ENCODE data around the gene VAV1. TPM values are rescaled to one million over a fixed set of nuclear protein-coding genes. Genes with fewer than 3 reads are reported as not detected.
"Not testable (repeated sequence)": the region's sequence is repeated elsewhere in the genome, so short reads cannot be mapped to it uniquely, and the experiment has no call there.

Gene VAV1
- total and polyA plus RNA-seq, 2 donors (not counting 3 experiments of a cell fraction or from before 2014, with no cell fraction given): not detected

GRCh38 chr19:6828698-6829633 lies 56.5 kb downstream of the VAV1 start:
- no peaks in the 10 kb centered on the region for H3K79me2 ChIP-seq (ENCODE audit: control insufficient read depth, insufficient read depth, low read length)
- no peaks in the 10 kb centered on the region for H3K36me3 ChIP-seq (ENCODE audit: control insufficient read depth in 2 of 2, extremely low read depth in 1 of 2, insufficient read depth in 2 of 2, low read length in 2 of 2)
- no peak overlapping the region for H3K27ac ChIP-seq (ENCODE audit: insufficient read depth, low read depth, low read length)
- no peak overlapping the region for H3K4me2 ChIP-seq (ENCODE audit: insufficient read depth, low read length)
- ChIA-PET POLR2A (no interaction called here), CTCF (no interaction called here)
- FAIRE-seq: no peak
- no peak overlapping the region for H3K4me3 ChIP-seq (replicated peaks in 1 of 3; ENCODE audit: insufficient read depth in 1 of 3, low read depth in 1 of 3, low read length in 3 of 3)
- intact Hi-C loops (cut with micrococcal nuclease) (no loop called here), dilution Hi-C loops (cut with MboI; ENCODE audit: extremely low pct_ligation_motif_present, low sequenced_read_pairs) (no loop called here)
- no peaks in the 10 kb centered on the region for H3K9me1 ChIP-seq (replicated peaks; ENCODE audit: control insufficient read depth, extremely low read depth, insufficient read depth, low read length)
- H3K9ac ChIP-seq (replicated peaks; ENCODE audit: extremely low read depth, insufficient read depth, low read length): no peak overlapping the region
- H3K27me3 ChIP-seq (ENCODE audit: control insufficient read depth in 2 of 2, insufficient read depth in 2 of 2, low read length in 2 of 2): no peaks in the 10 kb centered on the region
- TF ChIP-seq MAX (IDR thresholded peaks at IDR 0.05; ENCODE audit: insufficient read depth, insufficient read length): no peak
- TF ChIP-seq GATA2 (IDR thresholded peaks at IDR 0.05; ENCODE audit: insufficient read depth, insufficient read length, low read depth, low read length): no peak
- no peak for TF ChIP-seq POLR2AphosphoS5 (IDR thresholded peaks at IDR 0.05; ENCODE audit: insufficient read depth, low read depth, low read length)
- TF ChIP-seq EZH2 (IDR thresholded peaks at IDR 0.05; ENCODE audit: borderline replicate concordance, low read depth, low read length, severe bottlenecking): no peak
- no peak for TF ChIP-seq MYC (IDR thresholded peaks at IDR 0.05; ENCODE audit: low read depth, low read length)
- TF ChIP-seq JUN (IDR thresholded peaks at IDR 0.05; ENCODE audit: borderline replicate concordance, insufficient read depth, insufficient read length, low read depth): no peak
- TF ChIP-seq CTCF (IDR thresholded peaks at IDR 0.05; ENCODE audit: extremely low read depth in 1 of 2, insufficient read depth in 1 of 2, low read depth in 1 of 2, low read length in 2 of 2): no peak
- no peak for TF ChIP-seq FOS (IDR thresholded peaks at IDR 0.05; ENCODE audit: borderline replicate concordance, insufficient read depth, low read length)
- no peak for TF ChIP-seq POLR2A (IDR thresholded peaks at IDR 0.05; ENCODE audit: low read depth, low read length)
- no peak for DNase-seq (ENCODE audit: low read depth, low spot score)
- no peaks in the 10 kb centered on the region for H4K20me1 ChIP-seq (replicated peaks; ENCODE audit: control insufficient read depth, extremely low read depth, insufficient read depth, low read length)
- no peak overlapping the region for H2AFZ ChIP-seq (ENCODE audit: low read depth, low read length)
- no TSS peak for BruUV-seq (replicated peaks)
- no peaks in the 10 kb centered on the region for H3K9me3 ChIP-seq (replicated peaks; ENCODE audit: control insufficient read depth, insufficient read depth, low read length)
- H3K4me1 ChIP-seq (ENCODE audit: control insufficient read depth, extremely low read depth, insufficient read depth, low read length): no peaks in the 10 kb centered on the region

- H3K4me1 ChIP-seq (ENCODE audit: control insufficient read depth, extremely low read depth, insufficient read depth, low read length); H2AFZ ChIP-seq (ENCODE audit: low read depth, low read length); H4K20me1 ChIP-seq (replicated peaks; ENCODE audit: control insufficient read depth, extremely low read depth, insufficient read depth, low read length); H3K9me1 ChIP-seq (replicated peaks; ENCODE audit: control insufficient read depth, extremely low read depth, insufficient read depth, low read length); FAIRE-seq; H3K9me3 ChIP-seq (replicated peaks; ENCODE audit: control insufficient read depth, insufficient read depth, low read length); H3K4me3 ChIP-seq (replicated peaks in 1 of 3; ENCODE audit: insufficient read depth in 1 of 3, low read depth in 1 of 3, low read length in 3 of 3); H3K36me3 ChIP-seq (ENCODE audit: control insufficient read depth in 2 of 2, extremely low read depth in 1 of 2, insufficient read depth in 2 of 2, low read length in 2 of 2); H3K9ac ChIP-seq (replicated peaks; ENCODE audit: extremely low read depth, insufficient read depth, low read length); H3K27ac ChIP-seq (ENCODE audit: insufficient read depth, low read depth, low read length); H3K27me3 ChIP-seq (ENCODE audit: control insufficient read depth in 2 of 2, insufficient read depth in 2 of 2, low read length in 2 of 2); intact Hi-C loops (cut with micrococcal nuclease); BruUV-seq (replicated peaks); DNase-seq (ENCODE audit: low read depth, low spot score); POLR2A ChIA-PET; H3K4me2 ChIP-seq (ENCODE audit: insufficient read depth, low read length); CTCF ChIA-PET; dilution Hi-C loops (cut with MboI; ENCODE audit: extremely low pct_ligation_motif_present, low sequenced_read_pairs); H3K79me2 ChIP-seq (ENCODE audit: control insufficient read depth, insufficient read depth, low read length): not testable (repeated sequence)
Observed at GRCh38 chr19:6829829-6830228, 57.3 kb downstream of the VAV1 start.
